Measurements from ENCODE around the gene SLC39A11.

DNA sequence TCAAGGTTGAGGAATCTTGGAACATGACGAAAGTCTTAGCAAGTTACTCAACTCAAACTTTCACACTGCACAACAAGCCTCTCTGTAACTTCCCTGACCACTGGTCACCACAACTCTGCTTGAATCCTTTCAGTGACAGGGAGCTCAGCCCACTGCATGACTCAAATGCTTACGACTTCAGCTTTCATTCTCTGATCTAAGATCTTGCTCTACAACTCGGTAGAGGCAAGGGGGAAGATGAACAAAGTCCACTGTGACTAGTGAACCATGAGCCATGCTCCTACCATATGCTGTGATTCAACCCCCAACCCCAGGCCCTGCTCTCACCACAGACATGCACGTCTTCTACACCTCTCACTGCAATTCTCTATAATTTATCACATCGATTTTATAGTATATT lies 160.9 kb downstream of the SLC39A11 start:
- TF ChIP-seq EP300 (conservative IDR thresholded peaks at IDR 0.05; ENCODE audit: poor library complexity, severe bottlenecking), result no peak
- TF ChIP-seq, protein P1, sequence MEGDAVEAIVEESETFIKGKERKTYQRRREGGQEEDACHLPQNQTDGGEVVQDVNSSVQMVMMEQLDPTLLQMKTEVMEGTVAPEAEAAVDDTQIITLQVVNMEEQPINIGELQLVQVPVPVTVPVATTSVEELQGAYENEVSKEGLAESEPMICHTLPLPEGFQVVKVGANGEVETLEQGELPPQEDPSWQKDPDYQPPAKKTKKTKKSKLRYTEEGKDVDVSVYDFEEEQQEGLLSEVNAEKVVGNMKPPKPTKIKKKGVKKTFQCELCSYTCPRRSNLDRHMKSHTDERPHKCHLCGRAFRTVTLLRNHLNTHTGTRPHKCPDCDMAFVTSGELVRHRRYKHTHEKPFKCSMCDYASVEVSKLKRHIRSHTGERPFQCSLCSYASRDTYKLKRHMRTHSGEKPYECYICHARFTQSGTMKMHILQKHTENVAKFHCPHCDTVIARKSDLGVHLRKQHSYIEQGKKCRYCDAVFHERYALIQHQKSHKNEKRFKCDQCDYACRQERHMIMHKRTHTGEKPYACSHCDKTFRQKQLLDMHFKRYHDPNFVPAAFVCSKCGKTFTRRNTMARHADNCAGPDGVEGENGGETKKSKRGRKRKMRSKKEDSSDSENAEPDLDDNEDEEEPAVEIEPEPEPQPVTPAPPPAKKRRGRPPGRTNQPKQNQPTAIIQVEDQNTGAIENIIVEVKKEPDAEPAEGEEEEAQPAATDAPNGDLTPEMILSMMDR (IDR thresholded peaks at IDR 0.05; ENCODE audit: poor library complexity, severe bottlenecking), result no peak
